HCT116 (cell line): ENCODE data around the gene GAD1. TPM values are rescaled to one million over a fixed set of nuclear protein-coding genes. Genes with fewer than 3 reads are reported as not detected.

Experiments
- ATAC-seq: fragments of 200-7000 bp; cut with Tn5 transposase; 2 replicates; pipeline ENCODE4 v1.9.1; 2020; ENCODE audit warnings: mild to moderate bottlenecking, moderate library complexity
- BruUV-seq: library from RNA; stranded (reverse); fragments of 400-500 nt; replicated peaks from 2 replicates; lab custom pipeline; 2021; lab: Mats Ljungman, UMichigan
- CTCF ChIA-PET: fragments of 300-600 bp; sonication (Branson Sonifier 250); formaldehyde crosslinking; loops from one replicate; lab custom pipeline; 2021; ENCODE audit warnings: antibody characterized with exemption; lab: Charles Lee
- POLR2A ChIA-PET: fragments of 300-600, 350-600 bp; sonication (Branson Sonifier 250); formaldehyde crosslinking; loops from one replicate; lab custom pipeline; 2021; ENCODE audit warnings: antibody characterized with exemption; lab: Charles Lee
- RAD21 ChIA-PET, 2 experiments: fragments of 300-600 bp; sonication (Branson Sonifier 250); formaldehyde crosslinking; loops; one replicate each; lab custom pipeline; 2023; ENCODE audit warnings: low total read pairs in 2 of 2; ENCODE audit not compliant: uncharacterized antibody in 2 of 2, unreplicated experiment in 2 of 2, low non-redundant PET in 1 of 2; lab: Charles Lee
- DNase-seq: peaks from one replicate; pipeline ENCODE4 v3.0.0-alpha.2; 2010; ENCODE audit warnings: low read depth, low spot score
- H2AFZ ChIP-seq: fragments of 200-600 bp; shearing (Covaris generic), sonication (generic); 2 replicates; pipeline ENCODE4 v1.6.1; 2017; ENCODE audit warnings: low read depth, mixed run types, mixed read lengths, antibody characterized with exemption, low read length; ENCODE audit not compliant: poor library complexity, severe bottlenecking
- H3K27ac ChIP-seq: 2 replicates; pipeline ENCODE4 v1.5.1; 2012; ENCODE audit warnings: low read depth, low read length
- H3K27me3 ChIP-seq: fragments of 200-600 bp; sonication (generic); 2 replicates; pipeline ENCODE4 v1.6.1; 2016; ENCODE audit warnings: mixed run types, low read length, mixed read lengths; ENCODE audit not compliant: insufficient read depth
- H3K36me3 ChIP-seq, 2 experiments: fragments of 200-500 bp in 1 of 2; fragments of 200-600 bp in 1 of 2; sonication (Bioruptor generic) in 1 of 2; sonication (generic) in 1 of 2; 2 replicates each; pipeline versions ENCODE4 v1.5.1 to v1.6.1; 2014 to 2016; ENCODE audit warnings: low read length in 2 of 2, inconsistent platforms in 1 of 2, mixed read lengths in 1 of 2, mixed run types in 1 of 2; ENCODE audit not compliant: insufficient read depth in 2 of 2, control insufficient read depth in 1 of 2
- H3K4me1 ChIP-seq, 2 experiments: fragments of 200-600 bp in 1 of 2; sonication (generic) in 1 of 2; 2 replicates each; pipeline versions ENCODE4 v1.5.1 to v1.6.1; 2012 to 2017; ENCODE audit warnings: low read length in 2 of 2, inconsistent platforms in 1 of 2, mild to moderate bottlenecking in 1 of 2, mixed read lengths in 1 of 2, mixed run types in 1 of 2, moderate library complexity in 1 of 2; ENCODE audit not compliant: insufficient read depth in 2 of 2, control insufficient read depth in 1 of 2
- H3K4me2 ChIP-seq: fragments of 200-600 bp; sonication (generic); 2 replicates; pipeline ENCODE4 v1.6.1; 2017; ENCODE audit warnings: mixed run types, low read length, mixed read lengths
- H3K4me3 ChIP-seq, 2 experiments: fragments of 200-600 bp in 1 of 2; sonication (generic) in 1 of 2; replicated peaks in 1 of 2; 2 replicates each; pipeline ENCODE4 v1.5.1; 2011 to 2016; ENCODE audit warnings: low read length in 2 of 2, control low read depth in 1 of 2, low read depth in 1 of 2, mild to moderate bottlenecking in 1 of 2, mixed read lengths in 1 of 2, mixed run types in 1 of 2
- H3K79me2 ChIP-seq: fragments of 200-600 bp; sonication (generic); 2 replicates; pipeline ENCODE4 v1.6.1; 2017; ENCODE audit warnings: mild to moderate bottlenecking, mixed run types, low read length, moderate library complexity, mixed read lengths; ENCODE audit not compliant: insufficient read depth
- H3K9ac ChIP-seq: fragments of 200-600 bp; sonication (generic); 2 replicates; pipeline ENCODE4 v1.6.1; 2016; ENCODE audit warnings: low read length, mixed read lengths
- H3K9me2 ChIP-seq: fragments of 200-600 bp; sonication (generic), shearing (Covaris generic); 2 replicates; pipeline ENCODE4 v1.6.1; 2017; ENCODE audit warnings: mixed run types, mild to moderate bottlenecking, moderate library complexity; ENCODE audit not compliant: insufficient read depth
- H3K9me3 ChIP-seq, 2 experiments: fragments of 200-500 bp in 1 of 2; fragments of 200-600 bp in 1 of 2; sonication (Bioruptor generic) in 1 of 2; sonication (generic) in 1 of 2; 2 replicates each; pipeline ENCODE4 v1.6.1; 2014 to 2017; ENCODE audit warnings: low read length in 2 of 2, mixed read lengths in 2 of 2, inconsistent platforms in 1 of 2, low read depth in 1 of 2, mild to moderate bottlenecking in 1 of 2, mixed run types in 1 of 2, moderate library complexity in 1 of 2; ENCODE audit not compliant: control insufficient read depth in 1 of 2, insufficient read depth in 1 of 2
- H4K20me1 ChIP-seq: fragments of 200-600 bp; sonication (generic), shearing (Covaris generic); 2 replicates; pipeline ENCODE4 v1.6.1; 2017; ENCODE audit warnings: mixed run types, mild to moderate bottlenecking, moderate library complexity; ENCODE audit not compliant: insufficient read depth
- CEBPB ChIP-seq: IDR thresholded peaks from 2 replicates; pipeline ENCODE4 v1.6.1; 2012; ENCODE audit warnings: low read depth
- EGR1 ChIP-seq: IDR thresholded peaks from 2 replicates; pipeline ENCODE4 v1.6.1; 2012; ENCODE audit warnings: low read depth
- ELF1 ChIP-seq: IDR thresholded peaks from 2 replicates; pipeline ENCODE4 v1.6.1; 2012; ENCODE audit warnings: low read depth, borderline replicate concordance
- POLR2A ChIP-seq: IDR thresholded peaks from 2 replicates; pipeline ENCODE4 v1.7.0; 2011; ENCODE audit warnings: borderline replicate concordance; ENCODE audit not compliant: insufficient read depth, insufficient read length; ENCODE audit errors: extremely low read depth
- POLR2AphosphoS5 ChIP-seq: IDR thresholded peaks from 2 replicates; pipeline ENCODE4 v1.6.1; 2011; ENCODE audit warnings: mild to moderate bottlenecking, low read depth, low read length, moderate library complexity
- RAD21 ChIP-seq: IDR thresholded peaks from 2 replicates; pipeline ENCODE4 v1.6.1; 2012; ENCODE audit warnings: low read depth, mild to moderate bottlenecking
- SIN3A ChIP-seq: IDR thresholded peaks from 2 replicates; pipeline ENCODE4 v1.6.1; 2012; ENCODE audit warnings: low read depth
- SP1 ChIP-seq: IDR thresholded peaks from 2 replicates; pipeline ENCODE4 v1.6.1; 2012; ENCODE audit warnings: low read depth
- TCF7L2 ChIP-seq: IDR thresholded peaks from 2 replicates; pipeline ENCODE4 v1.7.0; 2011; ENCODE audit warnings: borderline replicate concordance, inconsistent platforms; ENCODE audit not compliant: insufficient read depth, insufficient read length; ENCODE audit errors: extremely low read depth
- ZFX ChIP-seq: fragments of 450-650 bp; IDR thresholded peaks from 2 replicates; pipeline ENCODE4 v1.6.1; 2017
- intact Hi-C: fragments of 100-400 bp; cut with micrococcal nuclease; formaldehyde crosslinking; loops from 2 replicates; pipeline ENCODE4 v1.10.0; 2022
- total RNA-seq: library from RNA; stranded (reverse); gene quantifications from one replicate; pipeline ENCODE4 v1.2.1, GENCODE V29; 2021; ENCODE audit not compliant: unreplicated experiment

GAD1 gene
- total RNA-seq, 1 experiment from 2014 or later: 11.0 TPM

DNA sequence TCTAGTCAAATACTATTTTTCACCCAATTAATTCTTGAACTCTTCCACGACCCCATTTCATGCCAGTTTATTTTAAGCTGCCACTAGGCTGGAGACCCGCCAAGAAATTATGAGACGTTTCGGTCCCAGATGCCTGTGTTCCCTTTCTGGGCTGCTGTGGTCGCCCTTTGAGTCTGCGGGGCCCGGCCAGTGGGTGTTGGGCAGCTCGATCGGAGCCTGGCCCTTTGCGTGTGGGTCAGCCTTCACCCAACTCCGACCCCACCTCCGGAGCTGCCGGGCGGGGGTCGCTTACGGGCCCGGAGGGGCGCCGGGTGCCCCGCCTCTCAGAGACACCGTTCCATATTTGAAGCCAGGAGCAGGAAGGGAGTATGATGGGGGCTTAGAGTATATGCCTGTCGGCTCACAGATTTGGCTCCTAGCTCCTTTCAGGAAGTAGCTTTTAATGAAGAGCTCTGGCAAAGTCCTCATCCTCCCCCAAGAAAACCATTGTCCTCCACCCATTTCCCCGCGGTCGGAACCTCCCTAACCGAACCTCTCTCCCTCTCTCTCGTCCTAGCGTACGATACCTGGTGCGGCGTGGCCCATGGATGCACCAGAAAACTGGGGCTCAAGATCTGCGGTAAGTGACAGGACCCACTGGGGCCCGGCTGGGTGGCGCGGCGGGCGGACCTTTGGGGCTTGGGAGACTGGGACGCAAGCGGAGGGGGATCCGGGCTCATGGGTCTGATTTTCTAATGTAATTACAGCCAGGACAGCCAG is 5.0 kb downstream of the GAD1 start:
- POLR2A ChIA-PET: no interaction called here
- CTCF ChIA-PET: no interaction called here

DNA sequence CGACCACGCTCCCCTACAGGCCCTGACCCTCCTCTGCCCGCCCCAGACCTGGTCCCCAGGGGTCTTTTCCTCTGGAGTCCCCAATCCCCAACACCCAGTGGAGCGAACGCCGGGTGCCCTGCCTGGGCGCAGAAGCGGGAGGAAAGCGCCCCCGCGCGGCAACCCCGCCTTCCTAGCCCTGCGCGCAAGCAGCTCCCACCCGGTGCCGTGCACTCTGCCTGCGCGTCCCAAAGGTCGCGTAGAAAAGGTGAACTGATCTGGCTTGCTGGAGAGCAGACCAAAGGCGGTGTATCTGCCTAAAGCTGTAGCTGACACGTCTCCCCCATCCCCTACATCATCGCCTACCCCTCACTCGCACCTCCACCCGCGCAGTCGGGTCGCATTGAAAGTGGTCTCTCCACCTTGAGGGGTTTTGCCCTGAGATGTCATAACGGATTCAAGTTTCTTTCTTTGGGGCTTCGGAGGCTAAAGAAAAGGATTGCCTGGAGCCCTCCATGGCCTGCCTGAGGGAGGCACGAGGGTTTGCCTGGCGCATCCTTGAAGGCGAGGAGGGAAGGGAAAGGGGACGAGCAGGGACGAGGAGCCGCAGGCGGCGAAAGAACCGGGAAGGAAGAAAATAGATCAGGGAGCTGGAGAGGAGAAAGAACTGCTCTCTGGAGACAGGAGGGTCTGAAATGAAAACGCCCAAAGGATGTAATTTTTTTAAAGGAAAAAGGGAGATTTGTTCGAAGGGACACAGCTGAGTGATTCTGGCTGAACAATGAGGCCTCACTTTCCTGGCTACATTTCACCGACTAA is 5.8 kb downstream of the GAD1 start:
- H3K9ac ChIP-seq: no peak overlapping the region
- no peaks in the 10 kb centered on the region for H4K20me1 ChIP-seq
- no peak overlapping the region for H3K4me2 ChIP-seq
- H2AFZ ChIP-seq: no peak overlapping the region
- ATAC-seq (no peak), DNase-seq (no peak)
- no TSS peak for BruUV-seq
- no peaks in the 10 kb centered on the region for H3K79me2 ChIP-seq
- no peaks in the 10 kb centered on the region for H3K36me3 ChIP-seq
- no peak overlapping the region for H3K4me3 ChIP-seq
- H3K9me3 ChIP-seq: no peaks in the 10 kb centered on the region
- TF ChIP-seq SP1 (no peak), TCF7L2 (no peak), RAD21 (no peak), ELF1 (no peak), POLR2AphosphoS5 (no peak), POLR2A (no peak), ZFX (no peak), SIN3A (no peak), EGR1 (no peak)
- H3K9me2 ChIP-seq: no peaks in the 10 kb centered on the region
- POLR2A ChIA-PET: no interaction called here
- no peak overlapping the region for H3K27ac ChIP-seq
- intact Hi-C loops: no loop called here
- H3K27me3 ChIP-seq: no peaks in the 10 kb centered on the region
- RAD21 ChIA-PET: no interaction called here
- peaks cover 0 to 7% of the 10 kb centered on the region in 2 experiments; a peak in 1 of 4 replicates for H3K4me1 ChIP-seq
- CTCF ChIA-PET: no interaction called here

More for the DNA sequence above, 5.0 kb downstream of the GAD1 start:
- Histone ChIP-seq H3K4me1 (peaks cover 0 to 15% of the 10 kb centered on the region in 2 experiments; a peak in 1 of 4 replicates), H3K36me3 (no peaks in the 10 kb centered on the region), H2AFZ (no peak overlapping the region), H3K9ac (no peak overlapping the region), H3K79me2 (no peaks in the 10 kb centered on the region), H3K27ac (no peak overlapping the region), H3K27me3 (no peaks in the 10 kb centered on the region), H3K9me3 (no peaks in the 10 kb centered on the region), H3K4me3 (no peak overlapping the region), H3K9me2 (no peaks in the 10 kb centered on the region), H4K20me1 (no peaks in the 10 kb centered on the region), H3K4me2 (no peak overlapping the region)
- RAD21 ChIA-PET: no interaction called here
- intact Hi-C loops: no loop called here
- no peak for DNase-seq
- no peak for TF ChIP-seq CEBPB
- BruUV-seq: no TSS peak
- ATAC-seq: no peak
